ENCODE data around the gene ICA1.

Gene ICA1

GRCh38 chr7:8284606-8285005 lies 22.6 kb upstream of the ICA1 start:
- Histone ChIP-seq H3K4me1 (ENCODE audit: low read depth, poor library complexity, severe bottlenecking) (no peaks in the 10 kb centered on the region), H3K27me3 (ENCODE audit: insufficient read depth, low read depth) (no peaks in the 10 kb centered on the region), H3K36me3 (ENCODE audit: insufficient read depth) (no peaks in the 10 kb centered on the region), H3K4me3 (IDR thresholded peaks at IDR 0.05; ENCODE audit: insufficient read depth, low read depth, low read length) (no peak overlapping the region), H2AFZ (ENCODE audit: low read depth) (no peak overlapping the region), H4K20me1 (ENCODE audit: insufficient read depth) (no peaks in the 10 kb centered on the region), H3K27ac (no peak overlapping the region), H3K9ac (no peak overlapping the region), H3K4me2 (no peak overlapping the region), H3K79me2 (ENCODE audit: insufficient read depth, low read depth) (no peaks in the 10 kb centered on the region)
- TF ChIP-seq CTCF (conservative IDR thresholded peaks at IDR 0.05; ENCODE audit: low read depth, low read length), result no peak

- no peaks in the 10 kb centered on the region for H3K4me1 ChIP-seq (ENCODE audit: low read depth, poor library complexity, severe bottlenecking)
- H3K79me2 ChIP-seq (ENCODE audit: insufficient read depth, low read depth), result no peaks in the 10 kb centered on the region
- no peak overlapping the region for H3K9ac ChIP-seq
- no peaks in the 10 kb centered on the region for H4K20me1 ChIP-seq (ENCODE audit: insufficient read depth)
- H3K4me2 ChIP-seq, result no peak overlapping the region
- H3K36me3 ChIP-seq (ENCODE audit: insufficient read depth), result no peaks in the 10 kb centered on the region
- H2AFZ ChIP-seq (ENCODE audit: low read depth), result no peak overlapping the region
- no peak overlapping the region for H3K4me3 ChIP-seq (IDR thresholded peaks at IDR 0.05; ENCODE audit: insufficient read depth, low read depth, low read length)
- no peak overlapping the region for H3K27ac ChIP-seq
- TF ChIP-seq CTCF (conservative IDR thresholded peaks at IDR 0.05; ENCODE audit: low read depth, low read length), result no peak
- H3K27me3 ChIP-seq (ENCODE audit: insufficient read depth, low read depth), result no peaks in the 10 kb centered on the region
These were observed 22.0 kb upstream of the ICA1 start for GRCh38 chr7:8283968-8284367.

GRCh38 chr7:8282871-8283270 lies 20.9 kb upstream of the ICA1 start:
- H3K79me2 ChIP-seq (ENCODE audit: insufficient read depth, low read depth), result no peaks in the 10 kb centered on the region
- H3K4me1 ChIP-seq (ENCODE audit: low read depth, poor library complexity, severe bottlenecking), result no peaks in the 10 kb centered on the region
- H3K4me2 ChIP-seq, result no peak overlapping the region
- H2AFZ ChIP-seq (ENCODE audit: low read depth), result no peak overlapping the region
- no peak overlapping the region for H3K9ac ChIP-seq
- no peak for TF ChIP-seq CTCF (conservative IDR thresholded peaks at IDR 0.05; ENCODE audit: low read depth, low read length)
- H3K36me3 ChIP-seq (ENCODE audit: insufficient read depth), result no peaks in the 10 kb centered on the region
- H3K27me3 ChIP-seq (ENCODE audit: insufficient read depth, low read depth), result no peaks in the 10 kb centered on the region
- no peak overlapping the region for H3K27ac ChIP-seq
- no peaks in the 10 kb centered on the region for H4K20me1 ChIP-seq (ENCODE audit: insufficient read depth)
- no peak overlapping the region for H3K4me3 ChIP-seq (IDR thresholded peaks at IDR 0.05; ENCODE audit: insufficient read depth, low read depth, low read length)

- TF ChIP-seq CTCF (conservative IDR thresholded peaks at IDR 0.05; ENCODE audit: low read depth, low read length), result no peak
- no peaks in the 10 kb centered on the region for H3K79me2 ChIP-seq (ENCODE audit: insufficient read depth, low read depth)
- no peak overlapping the region for H3K27ac ChIP-seq
- H3K4me1 ChIP-seq (ENCODE audit: low read depth, poor library complexity, severe bottlenecking), result no peaks in the 10 kb centered on the region
- no peak overlapping the region for H2AFZ ChIP-seq (ENCODE audit: low read depth)
- no peak overlapping the region for H3K9ac ChIP-seq
- no peak overlapping the region for H3K4me3 ChIP-seq (IDR thresholded peaks at IDR 0.05; ENCODE audit: insufficient read depth, low read depth, low read length)
- H3K4me2 ChIP-seq, result no peak overlapping the region
- H3K36me3 ChIP-seq (ENCODE audit: insufficient read depth), result no peaks in the 10 kb centered on the region
- no peaks in the 10 kb centered on the region for H3K27me3 ChIP-seq (ENCODE audit: insufficient read depth, low read depth)
- no peaks in the 10 kb centered on the region for H4K20me1 ChIP-seq (ENCODE audit: insufficient read depth)
These were observed 20.2 kb upstream of the ICA1 start for GRCh38 chr7:8282162-8282561.

- Histone ChIP-seq H3K27me3 (ENCODE audit: insufficient read depth, low read depth) (no peaks in the 10 kb centered on the region), H3K79me2 (ENCODE audit: insufficient read depth, low read depth) (no peaks in the 10 kb centered on the region), H2AFZ (ENCODE audit: low read depth) (no peak overlapping the region), H3K36me3 (ENCODE audit: insufficient read depth) (no peaks in the 10 kb centered on the region), H3K4me2 (no peak overlapping the region), H3K27ac (no peak overlapping the region), H3K9ac (no peak overlapping the region), H3K4me1 (ENCODE audit: low read depth, poor library complexity, severe bottlenecking) (no peaks in the 10 kb centered on the region), H3K4me3 (IDR thresholded peaks at IDR 0.05; ENCODE audit: insufficient read depth, low read depth, low read length) (no peak overlapping the region), H4K20me1 (ENCODE audit: insufficient read depth) (no peaks in the 10 kb centered on the region)
- no peak for TF ChIP-seq CTCF (conservative IDR thresholded peaks at IDR 0.05; ENCODE audit: low read depth, low read length)
These were observed 16.2 kb upstream of the ICA1 start for GRCh38 chr7:8278183-8278582.
